ENCODE measurements around the gene ADAMTSL3.

ADAMTSL3 gene

GRCh38 chr15:83980637-83981036 lies 326.7 kb downstream of the ADAMTSL3 start:
- no peak for TF ChIP-seq SIN3A (IDR thresholded peaks at IDR 0.05; ENCODE audit: borderline replicate concordance, insufficient read depth, low read length)
- no peak for TF ChIP-seq POLR2AphosphoS5 (IDR thresholded peaks at IDR 0.05; ENCODE audit: low read depth, low read length)

GRCh38 chr15:83982748-83983147 lies 328.8 kb downstream of the ADAMTSL3 start:
- TF ChIP-seq POLR2AphosphoS5 (IDR thresholded peaks at IDR 0.05; ENCODE audit: low read depth, low read length): no peak
- no peak for TF ChIP-seq REST (IDR thresholded peaks at IDR 0.05; ENCODE audit: insufficient read depth in 1 of 2, low read depth in 2 of 2, low read length in 2 of 2)
- TF ChIP-seq TAF1 (IDR thresholded peaks at IDR 0.05; ENCODE audit: borderline replicate concordance, insufficient read depth, low read length): no peak
- no peak for TF ChIP-seq SIN3A (IDR thresholded peaks at IDR 0.05; ENCODE audit: borderline replicate concordance, insufficient read depth, low read length)
- TF ChIP-seq FOXP2 (optimal IDR thresholded peaks at IDR 0.05; ENCODE audit: borderline replicate concordance, extremely low read depth, extremely low read length, insufficient read depth): no peak

- TF ChIP-seq TAF1 (IDR thresholded peaks at IDR 0.05; ENCODE audit: borderline replicate concordance, insufficient read depth, low read length): no peak
- no peak for TF ChIP-seq FOXP2 (optimal IDR thresholded peaks at IDR 0.05; ENCODE audit: borderline replicate concordance, extremely low read depth, extremely low read length, insufficient read depth)
- TF ChIP-seq POLR2AphosphoS5 (IDR thresholded peaks at IDR 0.05; ENCODE audit: low read depth, low read length): no peak
- no peak for TF ChIP-seq REST (IDR thresholded peaks at IDR 0.05; ENCODE audit: insufficient read depth in 1 of 2, low read depth in 2 of 2, low read length in 2 of 2)
- TF ChIP-seq SIN3A (IDR thresholded peaks at IDR 0.05; ENCODE audit: borderline replicate concordance, insufficient read depth, low read length): no peak
Observed at GRCh38 chr15:83983634-83984458, 329.9 kb downstream of the ADAMTSL3 start.

- TF ChIP-seq FOXP2 (optimal IDR thresholded peaks at IDR 0.05; ENCODE audit: borderline replicate concordance, extremely low read depth, extremely low read length, insufficient read depth) (no peak), REST (IDR thresholded peaks at IDR 0.05; ENCODE audit: insufficient read depth in 1 of 2, low read depth in 2 of 2, low read length in 2 of 2) (no peak), TAF1 (IDR thresholded peaks at IDR 0.05; ENCODE audit: borderline replicate concordance, insufficient read depth, low read length) (no peak), POLR2AphosphoS5 (IDR thresholded peaks at IDR 0.05; ENCODE audit: low read depth, low read length) (no peak), SIN3A (IDR thresholded peaks at IDR 0.05; ENCODE audit: borderline replicate concordance, insufficient read depth, low read length) (no peak)
Observed at GRCh38 chr15:83984601-83985000, 330.7 kb downstream of the ADAMTSL3 start.

- TF ChIP-seq SIN3A (IDR thresholded peaks at IDR 0.05; ENCODE audit: borderline replicate concordance, insufficient read depth, low read length): no peak
- no peak for TF ChIP-seq TAF1 (IDR thresholded peaks at IDR 0.05; ENCODE audit: borderline replicate concordance, insufficient read depth, low read length)
- TF ChIP-seq REST (IDR thresholded peaks at IDR 0.05; ENCODE audit: insufficient read depth in 1 of 2, low read depth in 2 of 2, low read length in 2 of 2): no peak
- no peak for TF ChIP-seq FOXP2 (optimal IDR thresholded peaks at IDR 0.05; ENCODE audit: borderline replicate concordance, extremely low read depth, extremely low read length, insufficient read depth)
- TF ChIP-seq POLR2AphosphoS5 (IDR thresholded peaks at IDR 0.05; ENCODE audit: low read depth, low read length): no peak
Observed at GRCh38 chr15:83991163-83991562, 337.2 kb downstream of the ADAMTSL3 start.

All from PFSK-1 (cell line).